ENCODE results near the gene DEFB129. TPM values are rescaled to one million over a fixed set of nuclear protein-coding genes. Genes with fewer than 3 reads are reported as not detected.
A peak's percentile ranks its signal among the peaks of the same experiment; 100 is the strongest.
"Not testable (repeated sequence)": the region's sequence is repeated elsewhere in the genome, so short reads cannot be mapped to it uniquely, and the experiment has no call there.

DEFB129 gene
- total RNA-seq, 2 experiments from 2014 or later = not detected

DNA sequence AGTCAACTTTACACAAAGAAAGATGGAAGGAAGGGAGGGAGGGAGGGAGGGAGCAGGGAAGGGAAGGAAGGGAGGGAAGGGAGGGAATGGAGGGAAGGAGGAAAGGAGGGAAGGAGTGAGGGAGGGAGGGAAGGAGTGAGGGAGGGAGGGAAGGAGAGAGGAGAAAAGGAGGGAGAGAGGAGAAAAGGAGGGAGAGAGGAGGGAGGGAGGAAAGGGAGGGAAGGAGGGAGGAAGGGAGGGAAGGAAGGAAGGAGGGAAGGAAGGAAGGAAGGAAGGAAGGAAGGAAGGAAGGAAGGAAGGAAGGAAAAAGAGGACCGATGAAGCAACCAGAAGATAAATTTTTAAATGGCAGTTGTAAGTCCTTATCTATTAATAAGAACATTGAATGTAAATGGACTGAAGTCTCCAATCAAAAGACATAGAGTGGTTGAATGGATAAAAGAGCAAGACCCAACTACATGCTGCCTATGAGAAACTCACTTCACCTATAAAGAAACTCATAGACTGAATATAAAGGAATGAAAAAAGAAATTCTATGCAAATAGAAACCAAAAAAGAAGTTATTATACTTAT, 5.7 kb upstream of the DEFB129 start:
- no peak overlapping the region for H3K4me3 Mint-ChIP-seq
- peaks cover 5% of the 10 kb centered on the region for H3K9me3 Mint-ChIP-seq
- H3K27ac Mint-ChIP-seq = no peak overlapping the region
- H3K36me3 Mint-ChIP-seq (ENCODE audit: low read depth) = no peaks in the 10 kb centered on the region
- no peak for DNase-seq
- peaks cover 6% of the 10 kb centered on the region for H3K4me1 Mint-ChIP-seq
- peaks cover 46% of the 10 kb centered on the region for H3K27me3 Mint-ChIP-seq
- ChIA-PET CTCF (no interaction called here), POLR2A (no interaction called here)

DNA sequence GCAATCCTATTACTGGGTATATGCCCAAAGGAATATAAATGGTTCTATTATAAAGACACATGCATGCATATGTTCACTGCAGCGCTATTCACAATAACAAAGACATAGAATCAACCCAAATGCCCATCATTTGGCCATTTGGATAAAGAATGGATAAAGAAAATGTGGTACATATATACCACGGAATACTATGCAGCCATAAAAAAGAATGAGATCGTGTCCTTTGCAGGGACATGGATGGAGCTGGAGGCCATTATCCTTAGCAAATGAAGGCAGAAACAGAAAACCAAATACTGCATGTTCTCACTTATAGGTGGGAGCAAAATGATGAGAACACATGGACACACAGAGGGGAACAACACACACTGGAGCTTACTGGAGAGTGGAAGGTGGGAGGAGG, 1.2 kb upstream of the DEFB129 start:
- POLR2A ChIA-PET; H3K9me3 Mint-ChIP-seq; H3K4me3 Mint-ChIP-seq; H3K27ac Mint-ChIP-seq; H3K36me3 Mint-ChIP-seq (ENCODE audit: low read depth); DNase-seq: not testable (repeated sequence)
- H3K27me3 Mint-ChIP-seq = peaks cover 23% of the 10 kb centered on the region
- peaks cover 27% of the 10 kb centered on the region for H3K4me1 Mint-ChIP-seq
- CTCF ChIA-PET = interaction anchor here (1.2 to 1.3 kb wide), 3 partner anchors 11 to 21 kb away, joined by 3 to 5 read pairs (median 4); no protein-coding TSS in a partner anchor

DNA sequence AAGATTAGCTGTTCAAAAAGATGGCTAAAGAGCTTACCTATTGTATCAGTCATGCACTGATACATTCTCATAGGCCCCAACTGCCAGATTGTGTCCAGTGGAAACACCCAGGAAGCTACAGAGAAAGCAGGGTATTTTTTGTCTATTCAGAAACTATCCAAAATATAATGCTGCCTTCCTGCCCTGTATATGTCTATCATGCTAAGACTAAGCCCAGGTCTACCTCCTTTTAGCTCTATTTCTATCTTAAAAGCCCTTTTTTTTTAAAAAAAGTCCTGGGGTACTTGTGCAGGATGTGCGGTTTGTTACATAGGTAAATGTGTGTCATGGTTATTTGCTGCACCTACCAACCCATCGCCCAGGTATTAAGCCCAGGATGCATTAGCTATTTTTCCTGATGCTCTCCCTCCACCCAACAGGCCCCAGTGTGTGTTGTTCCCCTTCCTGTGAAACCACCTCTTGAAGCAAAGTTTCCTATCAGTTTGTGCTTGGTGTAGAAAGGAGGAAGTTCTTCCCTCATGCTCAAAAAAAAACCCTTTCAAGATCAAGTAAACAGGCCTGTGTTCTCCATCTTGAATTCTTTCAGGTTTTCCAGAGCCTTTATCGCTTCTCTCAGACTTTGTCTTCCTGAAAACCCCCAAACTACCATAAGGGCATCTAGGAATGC, 514 bp downstream of the DEFB129 start:
- no peak overlapping the region for H3K4me3 Mint-ChIP-seq
- ChIA-PET CTCF (interaction anchor here (0.9 to 1.4 kb wide), 4 partner anchors 13 to 39 kb away, joined by 3 to 6 read pairs (median 4); no protein-coding TSS in a partner anchor), POLR2A (no interaction called here)
- H3K36me3 Mint-ChIP-seq (ENCODE audit: low read depth) = no peaks in the 10 kb centered on the region
- H3K27ac Mint-ChIP-seq = peak overlapping the region; percentile 72
- H3K4me1 Mint-ChIP-seq = peaks cover 27% of the 10 kb centered on the region
- peaks cover 5% of the 10 kb centered on the region for H3K9me3 Mint-ChIP-seq
- no peak for DNase-seq
- H3K27me3 Mint-ChIP-seq = peaks cover 16% of the 10 kb centered on the region

DNA sequence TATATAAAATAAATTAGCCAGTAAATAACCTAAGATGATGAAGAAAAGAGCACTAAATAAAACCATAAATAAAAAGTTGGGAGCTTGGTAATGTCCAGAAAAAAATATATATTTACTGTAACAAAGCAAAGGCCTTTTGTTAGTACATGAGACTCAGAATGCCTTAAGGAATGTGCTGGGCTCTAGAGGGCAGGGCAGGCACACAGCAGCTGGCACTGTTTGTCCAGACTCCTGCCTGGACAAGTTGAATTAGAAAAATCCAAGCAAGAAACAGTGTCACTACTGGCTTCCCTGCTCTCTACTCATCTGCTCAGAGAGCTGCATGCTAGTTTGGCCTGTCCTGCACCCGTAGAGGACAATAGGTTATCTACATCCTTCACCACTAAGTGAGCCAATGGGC, 8.8 kb downstream of the DEFB129 start:
- Mint-ChIP-seq H3K4me1 (peaks cover 26% of the 10 kb centered on the region), H3K36me3 (ENCODE audit: low read depth) (no peaks in the 10 kb centered on the region), H3K27me3 (peaks cover 1% of the 10 kb centered on the region), H3K27ac (no peak overlapping the region), H3K4me3 (no peak overlapping the region), H3K9me3 (no peaks in the 10 kb centered on the region)
- ChIA-PET CTCF (no interaction called here), POLR2A (no interaction called here)
- DNase-seq = no peak

DNA sequence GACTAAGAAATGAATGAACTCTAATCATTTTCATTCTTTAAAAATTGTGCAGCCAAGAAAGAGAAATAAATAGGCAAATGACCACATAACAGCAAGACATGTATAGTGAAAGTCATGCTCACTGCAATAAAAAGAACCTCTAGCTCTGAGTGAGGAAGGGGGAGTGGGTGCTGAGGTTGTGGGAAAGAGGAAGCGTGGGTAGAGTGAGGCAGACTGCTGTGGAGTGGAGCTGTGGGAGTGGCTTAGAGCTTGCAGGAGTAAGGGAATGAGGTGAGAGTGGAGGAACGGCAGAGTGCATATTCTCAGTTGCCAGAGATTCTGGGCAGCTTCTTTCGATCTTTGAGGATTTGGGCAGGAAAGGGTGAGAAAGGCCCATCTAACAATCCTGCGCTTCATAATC, 10.4 kb downstream of the DEFB129 start:
- Mint-ChIP-seq H3K27me3 (peaks cover 5% of the 10 kb centered on the region), H3K4me1 (peaks cover 26% of the 10 kb centered on the region), H3K36me3 (ENCODE audit: low read depth) (no peaks in the 10 kb centered on the region), H3K4me3 (peak overlapping the region; percentile 62), H3K9me3 (no peaks in the 10 kb centered on the region), H3K27ac (peak overlapping the region; percentile 92)
- ChIA-PET POLR2A (interaction anchor here (0.6 kb wide), 2 partner anchors 14 to 19 kb away, joined by 3 to 4 read pairs; no protein-coding TSS in a partner anchor), CTCF (interaction anchor here (0.6 to 1.6 kb wide), 3 partner anchors 13 to 50 kb away, joined by 3 to 5 read pairs (median 3); no protein-coding TSS in a partner anchor)
- peak; percentile 17 for DNase-seq

DNA sequence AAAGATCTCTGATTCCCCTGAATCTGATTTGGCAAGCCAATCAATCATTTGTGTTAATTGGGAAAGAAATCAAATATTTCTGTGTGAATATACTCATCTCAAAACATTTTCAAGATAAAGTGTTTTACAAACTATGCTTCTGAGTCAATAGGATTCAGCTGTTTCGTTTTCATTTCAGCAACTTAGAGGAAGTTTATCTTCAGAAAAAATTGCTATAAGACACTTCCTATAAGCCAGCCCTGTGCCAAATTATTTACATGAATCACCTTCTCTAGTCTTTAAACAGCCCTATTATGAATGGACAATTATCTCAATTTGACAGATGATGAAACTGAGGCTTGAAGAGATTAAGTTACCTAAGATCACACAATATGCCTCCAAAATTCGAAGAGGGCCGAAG, 10.9 kb downstream of the DEFB129 start:
- no peaks in the 10 kb centered on the region for H3K36me3 Mint-ChIP-seq (ENCODE audit: low read depth)
- ChIA-PET POLR2A (interaction anchor here (0.5 to 0.6 kb wide), 4 partner anchors 14 to 28 kb away, joined by 3 to 5 read pairs (median 4); no protein-coding TSS in a partner anchor), CTCF (interaction anchor here (1.0 to 1.6 kb wide), 3 partner anchors 13 to 28 kb away, joined by 3 to 5 read pairs (median 3); no protein-coding TSS in a partner anchor)
- H3K27me3 Mint-ChIP-seq = peaks cover 5% of the 10 kb centered on the region
- DNase-seq = no peak
- no peaks in the 10 kb centered on the region for H3K9me3 Mint-ChIP-seq
- peaks cover 26% of the 10 kb centered on the region for H3K4me1 Mint-ChIP-seq
- peak overlapping the region; percentile 62 for H3K4me3 Mint-ChIP-seq
- peak overlapping the region; percentile 92 for H3K27ac Mint-ChIP-seq

DNA sequence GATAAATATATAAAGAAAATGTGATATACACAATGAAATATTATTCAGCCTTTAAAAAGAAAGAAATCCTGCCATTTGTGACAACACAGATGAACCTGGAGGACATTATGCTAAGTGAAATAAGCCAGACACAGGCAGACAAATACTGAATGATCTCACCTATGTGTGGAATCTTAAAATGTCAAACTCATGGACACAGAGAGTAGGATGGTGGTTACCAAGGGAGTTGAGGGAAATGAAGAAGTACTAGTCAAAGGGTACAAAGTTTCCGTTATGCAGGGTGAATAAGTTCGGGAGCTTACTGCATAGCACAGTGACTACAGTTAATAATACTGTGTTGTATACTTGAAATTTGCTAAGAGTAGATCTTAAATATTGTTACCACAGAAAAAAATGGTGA, 15.8 kb downstream of the DEFB129 start:
- Mint-ChIP-seq H3K4me3 (no peak overlapping the region), H3K9me3 (peaks cover 3% of the 10 kb centered on the region), H3K27ac (no peak overlapping the region), H3K36me3 (ENCODE audit: low read depth) (peaks cover 4% of the 10 kb centered on the region), H3K27me3 (peaks cover 10% of the 10 kb centered on the region), H3K4me1 (peaks cover 9% of the 10 kb centered on the region)
- POLR2A ChIA-PET = no interaction called here
- DNase-seq = no peak
- CTCF ChIA-PET = interaction anchor here (0.8 kb wide), 1 partner anchor 16 kb away, joined by 6 read pairs; the partner anchor contains the start of gene DEFB129

DNA sequence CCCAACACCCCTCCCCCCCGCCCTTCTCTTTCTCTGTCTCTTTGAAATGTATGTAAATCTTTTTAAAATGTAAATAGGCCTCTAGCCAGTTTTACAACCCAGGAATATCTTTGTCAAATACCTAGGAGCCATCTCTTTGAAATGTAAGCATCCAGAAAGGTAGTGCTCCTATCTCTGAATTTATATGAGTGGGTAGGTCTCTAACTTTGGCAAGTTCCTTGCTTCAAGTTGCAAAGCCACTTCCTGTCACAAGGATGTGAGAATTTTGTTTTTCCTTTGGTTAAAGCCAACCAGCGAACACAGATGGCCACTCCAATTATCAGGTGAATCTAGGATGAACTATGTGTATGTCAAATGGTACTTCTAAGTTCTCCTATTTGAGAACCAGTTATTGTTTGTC, 24.3 kb downstream of the DEFB129 start:
- CTCF ChIA-PET = no interaction called here
- no peak overlapping the region for H3K4me3 Mint-ChIP-seq

DNA sequence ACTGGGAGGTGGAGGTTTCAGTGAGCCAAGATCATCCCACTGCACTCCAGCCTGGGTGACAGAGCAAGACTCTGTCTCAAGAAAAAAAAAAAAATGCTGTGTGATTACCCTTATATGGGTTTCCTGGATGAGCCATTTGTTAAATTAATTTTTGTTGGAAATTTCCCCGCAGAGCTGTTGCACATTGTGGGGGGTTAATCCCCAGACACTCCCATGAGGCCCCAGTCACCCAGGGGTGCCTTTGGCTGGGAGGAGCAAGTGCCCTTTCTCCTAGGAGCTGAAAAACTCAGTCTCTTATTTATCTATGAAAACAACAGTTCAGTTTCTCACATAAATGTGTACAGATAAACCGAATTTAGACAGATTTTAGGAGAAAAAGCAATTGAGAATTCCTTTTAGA, 25.7 kb downstream of the DEFB129 start:
- no peak for DNase-seq
- Mint-ChIP-seq H3K4me3 (no peak overlapping the region), H3K4me1 (peaks cover 9% of the 10 kb centered on the region), H3K27ac (no peak overlapping the region), H3K9me3 (no peaks in the 10 kb centered on the region), H3K27me3 (peaks cover 3% of the 10 kb centered on the region), H3K36me3 (ENCODE audit: low read depth) (no peaks in the 10 kb centered on the region)
- CTCF ChIA-PET = interaction anchor here (0.6 to 0.9 kb wide), 2 partner anchors 14 to 85 kb away, joined by 4 to 6 read pairs; no protein-coding TSS in a partner anchor
- POLR2A ChIA-PET = no interaction called here

More for the DNA sequence above, 24.3 kb downstream of the DEFB129 start:
- POLR2A ChIA-PET = no interaction called here
- Mint-ChIP-seq H3K27me3 (peaks cover 3% of the 10 kb centered on the region), H3K4me1 (peaks cover 9% of the 10 kb centered on the region), H3K36me3 (ENCODE audit: low read depth) (peaks cover 4% of the 10 kb centered on the region), H3K9me3 (peaks cover 3% of the 10 kb centered on the region), H3K27ac (no peak overlapping the region)
- no peak for DNase-seq

DNA sequence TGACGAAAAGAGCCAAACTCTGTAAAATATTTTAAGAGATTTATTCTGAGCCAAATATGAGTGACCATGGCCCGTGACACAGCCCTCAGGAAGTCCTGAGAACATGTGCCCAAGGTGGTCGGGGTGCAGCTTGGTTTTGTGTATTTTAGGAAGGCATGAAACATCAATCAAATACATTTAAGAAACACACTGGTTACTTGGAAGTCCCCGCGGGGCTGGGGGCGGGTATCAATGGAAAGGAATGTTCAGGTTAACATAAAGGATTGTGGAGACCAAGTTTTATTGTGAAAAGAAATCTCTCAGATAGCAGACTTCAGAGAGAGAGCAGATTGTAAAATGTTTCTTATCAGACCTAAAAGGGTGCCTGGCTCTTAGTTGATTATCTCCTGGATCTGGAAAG, 26.4 kb downstream of the DEFB129 start:
- H3K27ac Mint-ChIP-seq; POLR2A ChIA-PET; DNase-seq; H3K9me3 Mint-ChIP-seq; H3K27me3 Mint-ChIP-seq; H3K36me3 Mint-ChIP-seq (ENCODE audit: low read depth); H3K4me3 Mint-ChIP-seq: not testable (repeated sequence)
- H3K4me1 Mint-ChIP-seq = peaks cover 14% of the 10 kb centered on the region
- CTCF ChIA-PET = interaction anchor here (0.6 to 0.9 kb wide), 2 partner anchors 13 to 85 kb away, joined by 4 to 6 read pairs; no protein-coding TSS in a partner anchor

DNA sequence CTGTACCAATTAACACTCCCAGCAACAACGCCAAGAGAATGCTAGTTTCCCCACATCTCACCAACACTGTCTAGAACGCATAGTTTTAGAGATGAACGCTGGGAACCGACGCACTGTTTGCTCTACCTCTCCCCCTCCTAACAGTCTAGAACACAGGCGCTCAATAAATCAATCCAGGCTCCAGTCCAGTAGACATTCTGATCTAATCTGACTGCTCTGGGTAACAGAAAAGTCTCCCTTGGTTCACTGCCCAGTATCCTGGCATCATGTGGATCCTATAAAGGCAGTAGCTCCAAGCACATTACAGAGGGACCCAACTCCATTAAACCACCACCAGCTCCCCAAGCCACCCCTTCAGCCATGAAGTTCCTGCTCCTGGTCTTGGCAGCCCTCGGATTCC, 30.4 kb downstream of the DEFB129 start, which contains the start of gene DEFB132:
TSS of gene DEFB132 (plus strand) at position 306 of the 400 bp plus-strand sequence. CDS start at position 361, 55 bp downstream.
- POLR2A ChIA-PET = no interaction called here
- Mint-ChIP-seq H3K27me3 (peaks cover 3% of the 10 kb centered on the region), H3K4me1 (peaks cover 16% of the 10 kb centered on the region), H3K36me3 (ENCODE audit: low read depth) (no peaks in the 10 kb centered on the region), H3K27ac (no peak within 1 kb of the TSS), H3K4me3 (no peak within 1 kb of the TSS), H3K9me3 (no peaks in the 10 kb centered on the region)
- no peak for DNase-seq
- CTCF ChIA-PET = interaction anchor here (1.0 to 1.2 kb wide), 2 partner anchors 9 to 24 kb away, joined by 3 to 6 read pairs; no protein-coding TSS in a partner anchor

DNA sequence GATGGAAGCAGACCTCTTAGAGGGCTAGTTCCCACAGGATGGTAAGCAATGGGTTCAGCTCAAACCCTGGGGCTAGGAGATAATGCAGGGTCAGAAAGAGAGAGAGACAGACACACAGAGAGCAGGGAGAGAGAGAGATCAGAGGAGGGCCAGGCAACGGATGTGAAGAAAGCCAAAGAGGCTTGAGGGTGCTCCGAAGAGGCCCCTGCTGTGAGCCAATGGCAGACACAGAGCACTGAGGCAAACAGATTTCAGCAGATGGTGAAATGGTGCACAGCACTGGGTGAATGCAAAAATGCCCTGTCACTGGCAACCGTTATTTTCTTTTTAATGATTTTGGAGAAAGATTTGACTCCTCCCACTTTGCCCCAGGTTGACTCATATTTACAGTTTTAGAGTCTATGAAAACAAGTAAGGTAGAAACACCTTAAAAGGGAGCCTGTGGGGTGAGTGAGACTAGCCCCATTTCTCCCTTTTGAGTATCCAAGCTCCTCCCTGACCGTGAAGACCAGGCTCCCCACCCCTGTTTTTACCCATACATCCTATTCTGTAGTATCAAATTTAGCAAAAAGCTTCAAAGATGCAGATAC, 31.3 kb downstream of the DEFB129 start:
- Mint-ChIP-seq H3K27me3 (peaks cover 3% of the 10 kb centered on the region), H3K4me1 (peaks cover 16% of the 10 kb centered on the region), H3K27ac (no peak overlapping the region), H3K4me3 (no peak overlapping the region), H3K36me3 (ENCODE audit: low read depth) (no peaks in the 10 kb centered on the region), H3K9me3 (no peaks in the 10 kb centered on the region)
- ChIA-PET POLR2A (no interaction called here), CTCF (interaction anchor here (1.0 to 1.4 kb wide), 3 partner anchors 20 to 73 kb away, joined by 3 to 5 read pairs (median 3); no protein-coding TSS in a partner anchor)
- DNase-seq = no peak

DNA sequence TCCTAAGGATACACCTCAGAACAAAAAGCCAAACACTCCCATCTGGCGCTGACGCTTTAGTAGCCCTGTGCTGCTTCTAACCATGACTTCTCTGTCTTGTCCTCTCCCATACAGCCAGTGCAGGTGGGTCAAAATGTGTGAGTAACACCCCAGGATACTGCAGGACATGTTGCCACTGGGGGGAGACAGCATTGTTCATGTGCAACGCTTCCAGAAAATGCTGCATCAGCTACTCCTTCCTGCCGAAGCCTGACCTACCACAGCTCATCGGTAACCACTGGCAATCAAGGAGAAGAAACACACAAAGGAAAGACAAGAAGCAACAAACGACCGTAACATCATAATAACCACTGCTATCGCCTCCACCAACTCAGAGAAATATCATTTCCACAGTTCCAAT, 31.9 kb downstream of the DEFB129 start:
- peak; percentile 12 for DNase-seq
- H3K36me3 Mint-ChIP-seq (ENCODE audit: low read depth) = no peaks in the 10 kb centered on the region
- CTCF ChIA-PET = interaction anchor here (1.0 to 1.4 kb wide), 2 partner anchors 21 to 72 kb away, joined by 3 to 5 read pairs; no protein-coding TSS in a partner anchor
- H3K27ac Mint-ChIP-seq = no peak overlapping the region
- H3K4me1 Mint-ChIP-seq = peaks cover 16% of the 10 kb centered on the region
- POLR2A ChIA-PET = interaction anchor here (0.7 kb wide), 1 partner anchor 21 kb away, joined by 5 read pairs; no protein-coding TSS in a partner anchor
- peaks cover 3% of the 10 kb centered on the region for H3K27me3 Mint-ChIP-seq
- no peak overlapping the region for H3K4me3 Mint-ChIP-seq
- no peaks in the 10 kb centered on the region for H3K9me3 Mint-ChIP-seq
